Measurements from ENCODE around the gene CACNA1C. TPM values are rescaled to one million over a fixed set of nuclear protein-coding genes. Genes with fewer than 3 reads are reported as not detected.

CACNA1C gene
- total and polyA plus RNA-seq, 2 donors (not counting 1 experiment from before 2014, with no cell fraction given) = 7.6 to 11.4 TPM

GRCh38 chr12:2374092-2374906, 321.5 kb downstream of the CACNA1C start:
- no peak overlapping the region for H3K27ac ChIP-seq (ENCODE audit: insufficient read depth, low read length)
- no peaks in the 10 kb centered on the region for H4K20me1 ChIP-seq (ENCODE audit: control insufficient read depth, extremely low read depth, insufficient read depth, low read length)
- no peaks in the 10 kb centered on the region for H3K9me3 ChIP-seq (ENCODE audit: control insufficient read depth, insufficient read depth, low read depth, low read length)
- no peak for TF ChIP-seq EZH2 (IDR thresholded peaks at IDR 0.05; ENCODE audit: low read length, missing control alignments)
- no peak for TF ChIP-seq CTCF (conservative IDR thresholded peaks at IDR 0.05 in 1 of 2, IDR thresholded peaks at IDR 0.05 in 1 of 2; ENCODE audit: low read depth in 1 of 2, low read length in 2 of 2)
- peak in 1 of 2 donors; percentile 60 for DNase-seq (ENCODE audit: low read depth in 2 of 2)
- H2AFZ ChIP-seq (ENCODE audit: low read length) = no peak overlapping the region
- no peak overlapping the region for H3K9ac ChIP-seq (ENCODE audit: insufficient read depth, low read length)
- no peaks in the 10 kb centered on the region for H3K79me2 ChIP-seq (ENCODE audit: control insufficient read depth, insufficient read depth, low read length)
- H3K27me3 ChIP-seq (ENCODE audit: control insufficient read depth, insufficient read depth, low read length) = no peaks in the 10 kb centered on the region
- H3K4me1 ChIP-seq (ENCODE audit: control insufficient read depth, extremely low read depth, insufficient read depth, low read length) = no peaks in the 10 kb centered on the region
- H3K4me2 ChIP-seq (ENCODE audit: extremely low read depth, insufficient read depth, low read length) = no peak overlapping the region
- H3K36me3 ChIP-seq (ENCODE audit: control insufficient read depth, insufficient read depth, low read length) = no peaks in the 10 kb centered on the region
- H3K4me3 ChIP-seq (replicated peaks in 1 of 4; ENCODE audit: control extremely low read depth in 1 of 4, insufficient read depth in 1 of 4, low read depth in 3 of 4, low read length in 4 of 4) = no peak overlapping the region

- no peaks in the 10 kb centered on the region for H3K9me3 ChIP-seq (ENCODE audit: control insufficient read depth, insufficient read depth, low read depth, low read length)
- no peak for DNase-seq (ENCODE audit: low read depth in 2 of 2)
- no peaks in the 10 kb centered on the region for H3K36me3 ChIP-seq (ENCODE audit: control insufficient read depth, insufficient read depth, low read length)
- H3K79me2 ChIP-seq (ENCODE audit: control insufficient read depth, insufficient read depth, low read length) = no peaks in the 10 kb centered on the region
- H3K27ac ChIP-seq (ENCODE audit: insufficient read depth, low read length) = no peak overlapping the region
- H3K4me3 ChIP-seq (replicated peaks in 1 of 4; ENCODE audit: control extremely low read depth in 1 of 4, insufficient read depth in 1 of 4, low read depth in 3 of 4, low read length in 4 of 4) = no peak overlapping the region
- H3K27me3 ChIP-seq (ENCODE audit: control insufficient read depth, insufficient read depth, low read length) = no peaks in the 10 kb centered on the region
- H4K20me1 ChIP-seq (ENCODE audit: control insufficient read depth, extremely low read depth, insufficient read depth, low read length) = no peaks in the 10 kb centered on the region
- no peaks in the 10 kb centered on the region for H3K4me1 ChIP-seq (ENCODE audit: control insufficient read depth, extremely low read depth, insufficient read depth, low read length)
- TF ChIP-seq EZH2 (IDR thresholded peaks at IDR 0.05; ENCODE audit: low read length, missing control alignments) (no peak), CTCF (conservative IDR thresholded peaks at IDR 0.05 in 1 of 2, IDR thresholded peaks at IDR 0.05 in 1 of 2; ENCODE audit: low read depth in 1 of 2, low read length in 2 of 2) (no peak)
- no peak overlapping the region for H3K4me2 ChIP-seq (ENCODE audit: extremely low read depth, insufficient read depth, low read length)
- H3K9ac ChIP-seq (ENCODE audit: insufficient read depth, low read length) = no peak overlapping the region
- no peak overlapping the region for H2AFZ ChIP-seq (ENCODE audit: low read length)
Observed at GRCh38 chr12:2375871-2376270, 323.1 kb downstream of the CACNA1C start.

GRCh38 chr12:2376908-2377657, 324.3 kb downstream of the CACNA1C start:
- no peaks in the 10 kb centered on the region for H3K27me3 ChIP-seq (ENCODE audit: control insufficient read depth, insufficient read depth, low read length)
- DNase-seq (ENCODE audit: low read depth in 2 of 2) = no peak

More at GRCh38 chr12:2376908-2377657, 324.3 kb downstream of the CACNA1C start:
- Histone ChIP-seq H3K4me3 (replicated peaks in 1 of 4; ENCODE audit: control extremely low read depth in 1 of 4, insufficient read depth in 1 of 4, low read depth in 3 of 4, low read length in 4 of 4) (no peak overlapping the region), H3K4me1 (ENCODE audit: control insufficient read depth, extremely low read depth, insufficient read depth, low read length) (no peaks in the 10 kb centered on the region), H4K20me1 (ENCODE audit: control insufficient read depth, extremely low read depth, insufficient read depth, low read length) (no peaks in the 10 kb centered on the region), H3K79me2 (ENCODE audit: control insufficient read depth, insufficient read depth, low read length) (no peaks in the 10 kb centered on the region), H3K9me3 (ENCODE audit: control insufficient read depth, insufficient read depth, low read depth, low read length) (no peaks in the 10 kb centered on the region), H3K9ac (ENCODE audit: insufficient read depth, low read length) (no peak overlapping the region), H3K36me3 (ENCODE audit: control insufficient read depth, insufficient read depth, low read length) (no peaks in the 10 kb centered on the region), H2AFZ (ENCODE audit: low read length) (no peak overlapping the region), H3K4me2 (ENCODE audit: extremely low read depth, insufficient read depth, low read length) (no peak overlapping the region), H3K27ac (ENCODE audit: insufficient read depth, low read length) (no peak overlapping the region)
- TF ChIP-seq CTCF (conservative IDR thresholded peaks at IDR 0.05 in 1 of 2, IDR thresholded peaks at IDR 0.05 in 1 of 2; ENCODE audit: low read depth in 1 of 2, low read length in 2 of 2) (no peak), EZH2 (IDR thresholded peaks at IDR 0.05; ENCODE audit: low read length, missing control alignments) (no peak)
